Esophagus muscularis mucosa (tissue), 3 donors: ENCODE measurements around the gene OR6A2.

ENCODE experiments used
- POLR2A ChIP-seq: fragments of 450-650 bp; IDR thresholded peaks from one replicate; pipeline ENCODE4 v1.6.1; 2017; ENCODE audit warnings: antibody characterized with exemption, moderate library complexity, mild to moderate bottlenecking, low read depth
- TF ChIP-seq, protein P1 (sequence below), 3 experiments: fragments of 200-600 bp in 2 of 3; fragments of 450-650 bp in 1 of 3; sonication (generic) in 2 of 3; IDR thresholded peaks; one replicate each; pipeline ENCODE4 v1.5.1; 2017 to 2019; ENCODE audit warnings: antibody characterized with exemption in 3 of 3, mild to moderate bottlenecking in 2 of 3, moderate library complexity in 1 of 3

DNA sequence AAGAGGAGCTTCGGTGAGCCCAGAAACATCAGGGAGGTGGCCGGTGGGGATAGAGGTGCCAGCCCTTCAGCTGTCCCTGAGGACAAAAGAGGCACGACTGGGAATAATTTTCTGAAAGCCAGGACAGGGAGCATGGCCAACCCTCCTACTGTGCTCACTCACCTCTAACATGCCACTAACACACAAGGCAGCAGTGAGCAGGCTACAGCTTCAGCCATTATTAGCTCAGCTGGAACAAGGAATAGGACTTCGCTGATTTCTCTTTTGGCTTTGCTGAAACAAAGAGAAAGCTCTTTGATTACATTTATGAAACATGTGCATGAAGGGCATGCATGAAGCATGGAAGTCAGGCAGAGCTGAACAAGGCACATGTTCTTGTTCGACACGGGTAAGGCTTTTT, 33.9 kb upstream of the OR6A2 start:
- TF ChIP-seq, protein P1, sequence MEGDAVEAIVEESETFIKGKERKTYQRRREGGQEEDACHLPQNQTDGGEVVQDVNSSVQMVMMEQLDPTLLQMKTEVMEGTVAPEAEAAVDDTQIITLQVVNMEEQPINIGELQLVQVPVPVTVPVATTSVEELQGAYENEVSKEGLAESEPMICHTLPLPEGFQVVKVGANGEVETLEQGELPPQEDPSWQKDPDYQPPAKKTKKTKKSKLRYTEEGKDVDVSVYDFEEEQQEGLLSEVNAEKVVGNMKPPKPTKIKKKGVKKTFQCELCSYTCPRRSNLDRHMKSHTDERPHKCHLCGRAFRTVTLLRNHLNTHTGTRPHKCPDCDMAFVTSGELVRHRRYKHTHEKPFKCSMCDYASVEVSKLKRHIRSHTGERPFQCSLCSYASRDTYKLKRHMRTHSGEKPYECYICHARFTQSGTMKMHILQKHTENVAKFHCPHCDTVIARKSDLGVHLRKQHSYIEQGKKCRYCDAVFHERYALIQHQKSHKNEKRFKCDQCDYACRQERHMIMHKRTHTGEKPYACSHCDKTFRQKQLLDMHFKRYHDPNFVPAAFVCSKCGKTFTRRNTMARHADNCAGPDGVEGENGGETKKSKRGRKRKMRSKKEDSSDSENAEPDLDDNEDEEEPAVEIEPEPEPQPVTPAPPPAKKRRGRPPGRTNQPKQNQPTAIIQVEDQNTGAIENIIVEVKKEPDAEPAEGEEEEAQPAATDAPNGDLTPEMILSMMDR (IDR thresholded peaks at IDR 0.05): no peak
- no peak for TF ChIP-seq POLR2A
